Activated CD4-positive, alpha-beta T cell treated with anti-CD3 and anti-CD28 coated beads for 36 hours (primary cell): ENCODE results near the gene CCDC158. TPM values are rescaled to one million over a fixed set of nuclear protein-coding genes. Genes with fewer than 3 reads are reported as not detected.
"Not testable (repeated sequence)": the region's sequence is repeated elsewhere in the genome, so short reads cannot be mapped to it uniquely, and the experiment has no call there.

ENCODE experiments used
- ATAC-seq: fragments of 200-7000 bp; cut with Tn5 transposase; one replicate; pipeline ENCODE4 v1.10.0; 2021; ENCODE audit warnings: mild to moderate bottlenecking, moderate library complexity
- CTCF ChIA-PET: fragments of 350-600 bp; sonication (Branson Sonifier 250); formaldehyde crosslinking; loops from one replicate; lab custom pipeline; 2021; ENCODE audit warnings: antibody characterized with exemption; lab: Charles Lee
- POLR2A ChIA-PET: fragments of 350-600 bp; sonication (Branson Sonifier 250); formaldehyde crosslinking; loops from one replicate; lab custom pipeline; 2021; ENCODE audit warnings: antibody characterized with exemption, inconsistent platforms; lab: Charles Lee
- DNase-seq: peaks from one replicate; pipeline ENCODE4 v3.0.0-alpha.2; 2020
- H3K27ac Mint-ChIP-seq: one replicate; pipeline ENCODE4 v1.8.0; 2021; ENCODE audit warnings: mixed read lengths
- H3K27me3 Mint-ChIP-seq: one replicate; pipeline ENCODE4 v1.8.0; 2021; ENCODE audit warnings: mixed read lengths
- H3K36me3 Mint-ChIP-seq: one replicate; pipeline ENCODE4 v1.8.0; 2021; ENCODE audit warnings: low read depth, mixed read lengths
- H3K4me1 Mint-ChIP-seq: one replicate; pipeline ENCODE4 v1.8.0; 2021; ENCODE audit warnings: mixed read lengths
- H3K4me3 Mint-ChIP-seq: one replicate; pipeline ENCODE4 v1.8.0; 2021; ENCODE audit warnings: mild to moderate bottlenecking, moderate library complexity, mixed read lengths
- H3K9me3 Mint-ChIP-seq: one replicate; pipeline ENCODE4 v1.8.0; 2021; ENCODE audit warnings: low read depth, mixed read lengths
- intact Hi-C, 2 experiments: fragments of 100-400 bp; cut with DNase I in 1 of 2; cut with micrococcal nuclease in 1 of 2; formaldehyde crosslinking; loops; one replicate each; pipeline versions ENCODE4 v1.14.2 to v1.15.1; 2022 to 2024; cut with DNase I, micrococcal nuclease
- total RNA-seq, 2 experiments: library from RNA; stranded (reverse); gene quantifications; one replicate each; pipeline ENCODE4 v1.2.3, GENCODE V29; 2021

The CCDC158 gene
- total RNA-seq, 2 experiments from 2014 or later, result not detected

DNA sequence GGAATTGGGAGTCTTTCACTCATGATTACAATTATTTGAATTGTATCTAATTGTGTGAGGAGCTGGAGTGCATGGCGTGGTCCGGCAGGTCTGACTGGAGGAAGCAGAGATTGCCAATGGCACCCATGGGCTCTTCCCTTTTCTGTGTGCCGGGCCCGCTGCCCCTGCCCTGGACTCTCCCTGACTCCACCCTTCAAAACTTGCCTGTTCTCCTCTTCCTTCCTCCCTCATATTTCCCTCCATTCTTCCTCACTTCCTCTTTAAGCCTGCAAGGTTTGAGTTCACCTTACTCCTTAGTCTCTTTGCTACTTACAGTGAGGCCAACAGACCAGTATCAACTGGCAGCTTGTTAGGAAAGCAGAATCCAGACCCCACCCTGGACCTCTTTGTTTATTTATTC, 120.9 kb downstream of the CCDC158 start:
- intact Hi-C loops, result loop anchor here in 1 of 2 experiments (2.0 kb wide), 2 partner anchors 241 to 729 kb away; no protein-coding TSS in a partner anchor
- Mint-ChIP-seq H3K36me3 (peaks cover 8% of the 10 kb centered on the region), H3K4me1 (peaks cover 21% of the 10 kb centered on the region), H3K27ac (no peak overlapping the region), H3K27me3 (peaks cover 19% of the 10 kb centered on the region), H3K4me3 (no peak overlapping the region), H3K9me3 (peaks cover 23% of the 10 kb centered on the region)
- ATAC-seq, result no peak
- CTCF ChIA-PET, result interaction anchor here (0.5 kb wide), 2 partner anchors 54 to 159 kb away, joined by 3 read pairs; no protein-coding TSS in a partner anchor
- DNase-seq, result no peak
- POLR2A ChIA-PET, result no interaction called here

DNA sequence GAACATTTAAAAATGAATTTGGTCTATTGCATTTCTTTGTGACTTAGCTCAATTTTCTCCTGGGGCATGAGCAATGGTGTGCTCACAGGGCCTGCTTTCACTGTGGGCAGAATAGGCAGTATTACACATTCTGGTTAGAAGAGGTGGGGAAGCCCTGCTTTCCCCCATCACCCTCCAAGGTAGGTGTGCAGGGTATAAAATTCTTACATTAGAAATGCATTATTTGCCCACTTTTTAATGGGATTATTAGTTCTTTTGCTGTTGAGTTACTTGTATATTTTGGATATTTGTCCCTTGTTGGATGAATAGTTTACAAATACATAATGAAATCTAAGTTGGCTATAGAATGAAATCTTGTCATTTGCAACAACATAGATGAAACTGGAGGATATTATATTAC, 122.7 kb downstream of the CCDC158 start:
- Mint-ChIP-seq H3K27ac (no peak overlapping the region), H3K9me3 (peaks cover 23% of the 10 kb centered on the region), H3K27me3 (peaks cover 17% of the 10 kb centered on the region), H3K4me3 (no peak overlapping the region), H3K36me3 (peaks cover 8% of the 10 kb centered on the region), H3K4me1 (peaks cover 16% of the 10 kb centered on the region)
- POLR2A ChIA-PET, result no interaction called here
- CTCF ChIA-PET, result no interaction called here
- ATAC-seq, result no peak
- DNase-seq, result no peak
- intact Hi-C loops, result no loop called here

- Mint-ChIP-seq H3K27me3 (peaks cover 13% of the 10 kb centered on the region), H3K4me1 (peaks cover 8% of the 10 kb centered on the region), H3K27ac (no peak overlapping the region), H3K36me3 (peaks cover 8% of the 10 kb centered on the region), H3K9me3 (peaks cover 23% of the 10 kb centered on the region), H3K4me3 (no peak overlapping the region)
- ChIA-PET POLR2A (interaction anchor here (0.6 kb wide), 1 partner anchor 20 kb away, joined by 4 read pairs; no protein-coding TSS in a partner anchor), CTCF (interaction anchor here (1.0 kb wide), 1 partner anchor 17 kb away, joined by 3 read pairs; no protein-coding TSS in a partner anchor)
- intact Hi-C loops, result no loop called here
- ATAC-seq (no peak), DNase-seq (no peak)
Observed at GRCh38 chr4:76296286-76296820, 124.6 kb downstream of the CCDC158 start.

GRCh38 chr4:76293772-76294171, 127.2 kb downstream of the CCDC158 start:
- POLR2A ChIA-PET, result interaction anchor here (0.7 kb wide), 1 partner anchor 23 kb away, joined by 3 read pairs; no protein-coding TSS in a partner anchor
- intact Hi-C loops, result no loop called here
- Mint-ChIP-seq H3K27ac (no peak overlapping the region), H3K4me3 (no peak overlapping the region), H3K9me3 (peaks cover 23% of the 10 kb centered on the region), H3K36me3 (peaks cover 8% of the 10 kb centered on the region), H3K27me3 (peaks cover 13% of the 10 kb centered on the region), H3K4me1 (no peaks in the 10 kb centered on the region)
- ATAC-seq, result no peak
- CTCF ChIA-PET, result interaction anchor here (0.7 to 1.7 kb wide), 4 partner anchors 19 to 114 kb away, joined by 3 to 4 read pairs (median 4); no protein-coding TSS in a partner anchor
- no peak for DNase-seq

DNA sequence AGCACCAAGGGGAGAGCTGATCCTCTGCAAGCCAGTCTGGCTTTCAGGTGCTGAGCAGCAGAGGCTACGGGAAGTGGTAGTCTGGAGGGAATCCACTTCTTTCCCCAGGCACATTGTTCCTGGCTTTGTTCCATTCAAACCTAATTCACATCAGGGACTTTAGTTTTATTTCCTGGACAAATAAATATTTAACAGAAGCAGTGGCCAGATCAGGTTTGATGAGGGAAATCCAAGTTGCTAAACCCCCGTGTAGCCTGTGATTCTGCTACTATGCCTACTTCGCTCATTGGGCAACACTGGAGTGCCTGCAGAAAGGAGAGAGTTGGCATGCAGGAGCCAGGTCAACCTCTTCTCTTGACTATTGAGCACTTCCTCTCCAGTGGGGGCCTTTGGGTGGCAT, 128.2 kb downstream of the CCDC158 start:
- Mint-ChIP-seq H3K36me3 (peaks cover 2% of the 10 kb centered on the region), H3K27ac (no peak overlapping the region), H3K4me3 (no peak overlapping the region), H3K27me3 (peaks cover 15% of the 10 kb centered on the region), H3K4me1 (no peaks in the 10 kb centered on the region), H3K9me3 (peaks cover 15% of the 10 kb centered on the region)
- ChIA-PET CTCF (no interaction called here), POLR2A (no interaction called here)
- no peak for ATAC-seq
- intact Hi-C loops, result no loop called here
- no peak for DNase-seq

DNA sequence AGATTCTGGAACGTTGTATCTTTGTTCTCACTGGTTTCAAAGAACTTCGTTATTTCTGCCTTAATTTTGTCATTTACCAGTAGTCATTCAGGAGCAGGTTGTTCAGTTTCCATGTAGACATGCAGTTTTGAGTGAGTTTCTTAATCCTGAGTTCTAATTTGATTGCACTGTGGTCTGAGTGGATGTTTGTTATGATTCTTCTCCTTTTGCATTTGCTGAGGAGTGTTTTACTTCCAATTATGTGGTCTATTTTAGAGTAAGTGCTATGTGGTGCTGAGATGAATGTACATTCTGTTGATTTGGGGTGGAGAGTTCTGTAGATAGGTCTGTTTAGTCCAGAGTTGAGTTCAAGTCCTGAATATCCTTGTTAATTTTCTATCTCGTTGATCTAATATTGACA, 133.1 kb downstream of the CCDC158 start:
- H3K4me1 Mint-ChIP-seq, H3K27me3 Mint-ChIP-seq, POLR2A ChIA-PET, intact Hi-C loops, DNase-seq, H3K4me3 Mint-ChIP-seq, H3K9me3 Mint-ChIP-seq, H3K27ac Mint-ChIP-seq, H3K36me3 Mint-ChIP-seq, ATAC-seq: not testable (repeated sequence)
- CTCF ChIA-PET, result interaction anchor here (3.2 kb wide), 1 partner anchor 9 kb away, joined by 8 read pairs; no protein-coding TSS in a partner anchor

DNA sequence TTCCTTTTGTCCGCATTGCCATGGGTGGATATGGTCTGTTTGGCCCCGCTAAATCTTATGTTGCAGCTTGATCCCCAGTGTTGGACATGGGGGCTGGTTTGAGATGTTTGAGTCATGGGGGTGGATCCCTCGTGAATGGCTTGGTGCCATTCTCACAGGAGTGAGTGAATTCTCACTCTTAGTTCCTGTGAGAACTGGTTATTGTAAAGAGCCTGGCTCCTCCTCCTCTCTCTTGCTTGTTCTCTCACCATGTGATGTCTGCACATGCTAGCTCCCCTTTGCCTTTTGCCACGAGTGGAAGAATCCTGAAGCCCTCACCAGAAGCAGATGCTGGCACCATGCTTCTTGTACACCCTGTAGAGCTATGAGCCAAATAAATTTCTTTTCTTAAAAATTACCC, 137.0 kb downstream of the CCDC158 start:
- no peak overlapping the region for H3K4me3 Mint-ChIP-seq
- peaks cover 6% of the 10 kb centered on the region for H3K27me3 Mint-ChIP-seq
- ATAC-seq, result no peak
- H3K9me3 Mint-ChIP-seq, result peaks cover 2% of the 10 kb centered on the region
- no peaks in the 10 kb centered on the region for H3K36me3 Mint-ChIP-seq
- H3K27ac Mint-ChIP-seq, result no peak overlapping the region
- CTCF ChIA-PET, result no interaction called here
- POLR2A ChIA-PET, result no interaction called here
- H3K4me1 Mint-ChIP-seq, result no peaks in the 10 kb centered on the region
- no peak for DNase-seq
- intact Hi-C loops, result loop anchor here in 1 of 2 experiments (5.0 kb wide), 1 partner anchor 93 kb away; no protein-coding TSS in a partner anchor

DNA sequence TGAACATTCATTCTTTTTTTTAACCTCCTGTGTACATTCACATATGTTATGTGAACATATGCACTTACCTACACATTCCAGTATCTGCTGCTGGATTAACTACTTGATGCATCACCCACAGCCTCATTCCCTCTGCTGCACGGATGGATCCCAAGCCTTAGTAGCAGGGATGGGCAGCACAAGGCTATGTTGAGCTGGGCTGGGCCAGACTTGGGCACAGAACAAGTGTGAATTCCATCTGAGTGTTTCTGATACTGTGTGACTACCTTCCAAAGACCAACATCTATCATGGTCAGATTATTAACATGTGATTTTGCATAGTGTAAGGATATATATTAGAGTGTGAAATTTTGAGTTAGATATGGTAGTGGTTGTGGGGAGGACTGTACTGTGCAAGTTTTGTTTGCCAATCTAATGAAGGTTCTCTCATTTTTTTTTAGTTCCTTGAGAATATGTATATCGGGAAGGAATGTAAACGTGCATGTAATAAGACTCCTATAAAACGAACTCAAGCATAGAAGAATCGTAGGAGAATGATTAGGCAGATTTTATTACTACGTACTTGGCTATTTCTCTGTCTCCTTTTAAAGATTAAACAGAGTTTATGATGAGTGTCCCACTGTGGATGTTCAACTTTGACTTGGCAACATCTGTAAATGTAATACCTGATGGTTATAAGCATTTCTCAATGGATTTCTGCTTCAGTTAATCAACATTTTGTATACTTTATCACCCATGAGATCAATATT, 137.8 kb downstream of the CCDC158 start:
- Mint-ChIP-seq H3K9me3 (peaks cover 2% of the 10 kb centered on the region), H3K27ac (no peak overlapping the region), H3K4me1 (no peaks in the 10 kb centered on the region), H3K36me3 (no peaks in the 10 kb centered on the region), H3K4me3 (no peak overlapping the region), H3K27me3 (peaks cover 6% of the 10 kb centered on the region)
- ChIA-PET CTCF (interaction anchor here (1.5 kb wide), 1 partner anchor 92 kb away, joined by 4 read pairs; no protein-coding TSS in a partner anchor), POLR2A (no interaction called here)
- no peak for ATAC-seq
- intact Hi-C loops, result loop anchor here in 1 of 2 experiments (5.0 kb wide), 1 partner anchor 94 kb away; no protein-coding TSS in a partner anchor
- DNase-seq, result no peak

DNA sequence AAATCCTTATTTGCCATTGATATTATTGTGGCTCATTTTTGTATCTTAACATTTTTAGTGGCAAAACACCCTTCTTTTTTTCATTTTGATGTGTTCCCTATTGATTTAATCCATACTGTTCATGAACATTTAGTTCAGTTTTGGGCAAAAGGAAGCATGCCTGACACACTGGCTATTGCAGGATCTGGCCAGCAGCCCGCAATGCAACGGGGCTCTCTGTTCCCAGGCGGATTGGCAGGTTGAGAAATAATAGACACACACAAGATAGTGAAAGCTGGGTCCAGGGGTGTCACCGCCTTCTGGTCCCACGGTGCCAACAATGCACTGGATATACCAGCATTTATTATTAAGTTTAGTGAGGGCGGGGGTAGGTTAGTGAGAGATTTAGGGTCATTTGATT, 139.3 kb downstream of the CCDC158 start:
- DNase-seq, H3K27ac Mint-ChIP-seq, H3K4me3 Mint-ChIP-seq, H3K4me1 Mint-ChIP-seq, H3K36me3 Mint-ChIP-seq, ATAC-seq, H3K9me3 Mint-ChIP-seq, POLR2A ChIA-PET, H3K27me3 Mint-ChIP-seq: not testable (repeated sequence)
- intact Hi-C loops, result loop anchor here in 1 of 2 experiments (5.0 kb wide), 1 partner anchor 96 kb away; no protein-coding TSS in a partner anchor
- CTCF ChIA-PET, result interaction anchor here (0.8 to 4.2 kb wide), 2 partner anchors 96 to 460 kb away, joined by 4 to 34 read pairs; no protein-coding TSS in a partner anchor

GRCh38 chr4:76280488-76281441, 140.2 kb downstream of the CCDC158 start:
- Mint-ChIP-seq H3K4me1 (no peaks in the 10 kb centered on the region), H3K36me3 (no peaks in the 10 kb centered on the region), H3K27ac (no peak overlapping the region), H3K27me3 (peaks cover 3% of the 10 kb centered on the region), H3K9me3 (no peaks in the 10 kb centered on the region), H3K4me3 (no peak overlapping the region)
- no peak for DNase-seq
- CTCF ChIA-PET, result interaction anchor here (1.5 to 4.2 kb wide), 2 partner anchors 97 to 224 kb away, joined by 4 to 34 read pairs; no protein-coding TSS in a partner anchor
- POLR2A ChIA-PET, result no interaction called here
- intact Hi-C loops, result loop anchor here in 1 of 2 experiments (5.0 kb wide), 1 partner anchor 97 kb away; no protein-coding TSS in a partner anchor
- no peak for ATAC-seq
